ENCODE data around the gene RBM20. TPM values are rescaled to one million over a fixed set of nuclear protein-coding genes. Genes with fewer than 3 reads are reported as not detected.

The RBM20 gene
- total RNA-seq, 4 donors from 2014 or later: 7.4 to 18.4 (median 10.2) TPM

DNA sequence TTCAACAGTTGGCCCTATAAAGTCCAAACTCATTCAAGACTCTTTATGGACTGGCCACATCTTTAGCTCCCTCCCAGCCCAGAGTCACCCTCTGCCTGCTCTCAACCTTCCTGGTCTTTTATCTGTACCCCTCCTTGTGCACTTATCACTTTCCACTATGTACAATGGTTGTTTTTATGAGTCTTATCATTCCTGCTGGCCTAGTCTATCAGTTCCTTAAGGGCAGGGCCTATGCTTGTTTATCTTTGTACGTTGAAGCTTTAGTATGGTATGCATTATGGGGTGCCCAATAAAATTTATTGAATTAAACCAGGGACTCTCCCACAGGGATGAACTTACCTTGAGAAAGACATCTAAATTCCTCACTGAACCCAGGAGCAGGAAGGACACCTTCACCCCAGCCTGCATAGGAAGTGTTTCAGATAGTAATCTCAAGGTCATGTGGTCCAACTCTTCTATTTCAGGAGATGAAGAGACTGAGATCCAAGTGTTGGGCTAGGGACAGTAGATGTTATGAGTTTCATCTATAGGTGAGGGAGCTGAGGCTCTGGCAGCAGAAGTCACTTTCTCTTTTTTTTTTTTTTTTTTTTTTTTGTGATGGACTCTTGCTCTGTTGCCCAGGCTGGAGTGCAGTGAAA, 214.3 kb downstream of the RBM20 start:
- in situ Hi-C loops (cut with MboI; ENCODE audit: low sequenced_read_pairs in 4 of 4): no loop called here

DNA sequence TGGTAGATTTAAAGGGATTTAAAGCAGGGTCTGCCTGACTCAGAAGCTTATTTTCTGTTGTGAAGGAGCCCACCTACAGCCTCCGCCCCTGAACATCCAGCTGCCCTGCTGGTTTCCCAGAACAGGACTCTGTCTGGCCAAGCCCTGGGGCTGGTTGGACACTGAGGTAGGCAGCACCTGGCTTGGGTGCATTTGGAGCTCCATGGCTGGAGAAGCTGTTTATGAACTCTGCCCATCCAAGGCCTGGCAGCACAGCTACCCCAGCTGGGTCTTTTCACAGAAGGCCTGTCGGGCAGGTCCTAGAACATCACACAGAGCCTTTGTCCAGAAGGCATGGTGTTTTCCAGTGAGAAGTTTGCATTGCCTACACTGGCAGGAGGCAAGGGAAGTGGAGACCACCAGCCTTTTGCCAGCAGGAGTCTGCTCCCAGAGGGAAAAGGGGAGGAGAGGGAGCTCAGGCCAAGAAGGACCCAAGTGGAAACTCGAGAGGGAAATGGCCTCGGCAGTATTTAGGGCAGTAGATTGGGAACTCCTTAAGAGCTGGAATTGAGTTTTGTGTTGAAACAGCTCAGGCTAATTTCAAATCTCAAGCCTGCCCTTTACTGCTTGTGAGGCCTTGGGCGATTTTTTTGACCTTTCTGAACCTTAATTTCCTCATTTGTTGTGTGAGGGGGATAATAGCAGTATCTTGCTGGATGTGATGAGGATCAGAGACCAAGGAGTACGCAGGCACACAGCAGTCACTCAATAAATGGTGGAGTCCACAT, 215.3 kb downstream of the RBM20 start:
- Histone ChIP-seq H3K36me3 (no peaks in the 10 kb centered on the region), H3K4me1 (peaks cover 16 to 17% of the 10 kb centered on the region in 2 donors), H3K27me3 (no peaks in the 10 kb centered on the region), H3K4me3 (no peak overlapping the region), H3K9me3 (no peaks in the 10 kb centered on the region), H3K27ac (peak overlapping the region in 3 of 4 donors; percentile 31 to 57 (median 36))
- intact Hi-C loops (cut with DNase I; ENCODE audit: low total_unique reads) (no loop called here), in situ Hi-C loops (cut with MboI; ENCODE audit: low sequenced_read_pairs in 4 of 4) (no loop called here)
- ATAC-seq: peak in 1 of 2 donors; percentile 28
- DNase-seq: no peak
- TF ChIP-seq POLR2A (IDR thresholded peaks at IDR 0.05): no peak
- TF ChIP-seq, protein P1, sequence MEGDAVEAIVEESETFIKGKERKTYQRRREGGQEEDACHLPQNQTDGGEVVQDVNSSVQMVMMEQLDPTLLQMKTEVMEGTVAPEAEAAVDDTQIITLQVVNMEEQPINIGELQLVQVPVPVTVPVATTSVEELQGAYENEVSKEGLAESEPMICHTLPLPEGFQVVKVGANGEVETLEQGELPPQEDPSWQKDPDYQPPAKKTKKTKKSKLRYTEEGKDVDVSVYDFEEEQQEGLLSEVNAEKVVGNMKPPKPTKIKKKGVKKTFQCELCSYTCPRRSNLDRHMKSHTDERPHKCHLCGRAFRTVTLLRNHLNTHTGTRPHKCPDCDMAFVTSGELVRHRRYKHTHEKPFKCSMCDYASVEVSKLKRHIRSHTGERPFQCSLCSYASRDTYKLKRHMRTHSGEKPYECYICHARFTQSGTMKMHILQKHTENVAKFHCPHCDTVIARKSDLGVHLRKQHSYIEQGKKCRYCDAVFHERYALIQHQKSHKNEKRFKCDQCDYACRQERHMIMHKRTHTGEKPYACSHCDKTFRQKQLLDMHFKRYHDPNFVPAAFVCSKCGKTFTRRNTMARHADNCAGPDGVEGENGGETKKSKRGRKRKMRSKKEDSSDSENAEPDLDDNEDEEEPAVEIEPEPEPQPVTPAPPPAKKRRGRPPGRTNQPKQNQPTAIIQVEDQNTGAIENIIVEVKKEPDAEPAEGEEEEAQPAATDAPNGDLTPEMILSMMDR (IDR thresholded peaks at IDR 0.05 in 4 of 5, conservative IDR thresholded peaks at IDR 0.05 in 1 of 5): no peak

More for the DNA sequence above, 214.3 kb downstream of the RBM20 start:
- Histone ChIP-seq H3K9me3 (no peaks in the 10 kb centered on the region), H3K4me3 (no peak overlapping the region), H3K27me3 (no peaks in the 10 kb centered on the region), H3K4me1 (peaks cover 15 to 17% of the 10 kb centered on the region in 2 donors), H3K36me3 (no peaks in the 10 kb centered on the region), H3K27ac (no peak overlapping the region)
- DNase-seq: no peak
- TF ChIP-seq, protein P1 (IDR thresholded peaks at IDR 0.05 in 4 of 5, conservative IDR thresholded peaks at IDR 0.05 in 1 of 5): no peak
- no peak for TF ChIP-seq POLR2A (IDR thresholded peaks at IDR 0.05)
- intact Hi-C loops (cut with DNase I; ENCODE audit: low total_unique reads): no loop called here
- no peak for ATAC-seq

DNA sequence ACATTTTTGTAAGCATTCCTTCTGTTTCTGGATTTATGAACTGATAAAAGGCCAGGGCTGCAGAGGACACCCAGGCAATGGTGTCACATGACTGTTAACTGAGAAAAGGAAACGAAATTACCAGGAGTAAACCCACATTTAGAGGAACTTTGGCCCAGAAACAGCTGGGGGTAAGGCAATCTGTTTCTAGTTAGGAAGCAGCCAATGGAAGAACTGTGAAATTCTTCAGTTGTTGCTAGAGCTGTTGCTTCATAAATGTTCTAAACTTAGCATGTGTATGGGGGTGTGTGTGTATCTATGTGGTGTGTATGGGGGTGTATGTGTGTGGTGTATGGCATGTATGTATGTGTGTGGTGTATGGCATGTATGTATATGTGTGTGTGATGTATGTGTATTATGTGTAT, 215.8 kb downstream of the RBM20 start:
- ATAC-seq: peak; percentile 77 to 81
- peaks cover 17 to 22% of the 10 kb centered on the region in 2 donors for H3K4me1 ChIP-seq
- peak overlapping the region; percentile 3 to 57 (median 33) for H3K27ac ChIP-seq
- no peak overlapping the region for H3K4me3 ChIP-seq
- intact Hi-C loops (cut with DNase I; ENCODE audit: low total_unique reads) (no loop called here), in situ Hi-C loops (cut with MboI; ENCODE audit: low sequenced_read_pairs in 4 of 4) (no loop called here)
- no peaks in the 10 kb centered on the region for H3K36me3 ChIP-seq
- no peaks in the 10 kb centered on the region for H3K9me3 ChIP-seq
- peak in 1 of 2 donors; percentile 40 for DNase-seq
- TF ChIP-seq, protein P1 (IDR thresholded peaks at IDR 0.05 in 4 of 5, conservative IDR thresholded peaks at IDR 0.05 in 1 of 5): no peak
- no peak for TF ChIP-seq POLR2A (IDR thresholded peaks at IDR 0.05)
- no peaks in the 10 kb centered on the region for H3K27me3 ChIP-seq

DNA sequence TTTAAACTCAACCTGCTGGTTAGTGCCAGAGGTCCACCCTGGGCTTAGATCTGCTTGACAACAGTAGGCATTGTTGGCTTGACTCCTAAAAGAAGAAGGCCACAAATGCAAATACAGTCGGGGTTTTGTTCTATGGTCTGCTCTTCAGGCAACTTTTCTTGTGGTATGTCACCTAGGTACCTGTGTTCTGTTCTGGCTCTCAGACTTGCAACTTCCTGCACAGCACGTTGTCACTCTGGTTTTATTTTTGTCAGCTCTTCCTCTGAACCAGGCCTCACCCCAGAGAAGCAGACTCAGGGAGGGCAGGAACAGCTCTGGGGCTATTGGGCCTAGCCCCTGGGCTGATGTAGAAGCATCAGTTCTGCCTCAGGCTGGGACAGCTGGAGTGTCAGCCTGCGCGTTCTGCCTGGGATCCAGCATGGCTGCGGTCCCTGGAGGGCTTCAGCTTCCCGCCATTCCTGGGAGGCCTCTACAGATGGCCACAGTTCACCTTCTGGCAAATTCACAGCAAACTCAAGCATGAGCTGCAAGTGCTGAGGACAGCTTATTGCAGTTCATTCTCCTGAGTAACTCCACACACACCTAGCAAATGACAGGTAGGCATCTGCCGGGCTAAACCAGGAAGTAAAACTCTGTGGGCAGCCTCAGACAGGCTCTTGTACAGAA, 216.6 kb downstream of the RBM20 start:
- DNase-seq (no peak), ATAC-seq (no peak)
- no peak overlapping the region for H3K4me3 ChIP-seq
- H3K36me3 ChIP-seq: no peaks in the 10 kb centered on the region
- H3K4me1 ChIP-seq: peaks cover 17 to 29% of the 10 kb centered on the region in 2 donors
- peak overlapping the region in 3 of 4 donors; percentile 14 to 36 (median 30) for H3K27ac ChIP-seq
- no peak for TF ChIP-seq POLR2A (IDR thresholded peaks at IDR 0.05)
- TF ChIP-seq, protein P1 (IDR thresholded peaks at IDR 0.05 in 4 of 5, conservative IDR thresholded peaks at IDR 0.05 in 1 of 5): no peak
- intact Hi-C loops (cut with DNase I; ENCODE audit: low total_unique reads): no loop called here
- H3K27me3 ChIP-seq: no peaks in the 10 kb centered on the region
- H3K9me3 ChIP-seq: no peaks in the 10 kb centered on the region
- in situ Hi-C loops (cut with MboI; ENCODE audit: low sequenced_read_pairs in 4 of 4): no loop called here
